Skin epidermis (tissue), 12 donors: Measurements from ENCODE around the gene NTN4.

Experiments used
- H3K27ac ChIP-seq, 21 experiments: fragments of 200-600 bp; sonication (generic) in 11 of 21; one replicate each; pipeline ENCODE4 v1.5.0; 2020; ENCODE audit warnings: mild to moderate bottlenecking in 3 of 21, inconsistent platforms in 2 of 21, moderate library complexity in 2 of 21
- H3K4me3 ChIP-seq, 7 experiments: fragments of 200-600 bp; sonication (generic) in 2 of 7; one replicate each; pipeline ENCODE4 v1.5.0; 2020; ENCODE audit warnings: inconsistent platforms in 2 of 7, mild to moderate bottlenecking in 2 of 7, moderate library complexity in 1 of 7

NTN4 gene

GRCh38 chr12:95720146-95720545, 70.4 kb downstream of the NTN4 start:
- no peak overlapping the region for H3K4me3 ChIP-seq
- peak overlapping the region in 2 of 21 experiments; percentile 5 to 25 for H3K27ac ChIP-seq

GRCh38 chr12:95718772-95719171, 71.8 kb downstream of the NTN4 start:
- H3K27ac ChIP-seq = no peak overlapping the region
- no peak overlapping the region for H3K4me3 ChIP-seq

- Histone ChIP-seq H3K4me3 (no peak overlapping the region), H3K27ac (peak overlapping the region in 1 of 21 experiments; percentile 56)
These were observed 72.5 kb downstream of the NTN4 start for GRCh38 chr12:95718006-95718431.

GRCh38 chr12:95717316-95717928, 73.1 kb downstream of the NTN4 start:
- Histone ChIP-seq H3K27ac (peak overlapping the region in 1 of 21 experiments; percentile 56), H3K4me3 (no peak overlapping the region)

- Histone ChIP-seq H3K27ac (no peak overlapping the region), H3K4me3 (no peak overlapping the region)
These were observed 75.4 kb downstream of the NTN4 start for GRCh38 chr12:95715177-95715576.

- H3K4me3 ChIP-seq = no peak overlapping the region
- no peak overlapping the region for H3K27ac ChIP-seq
These were observed 78.3 kb downstream of the NTN4 start for GRCh38 chr12:95712269-95712668.

GRCh38 chr12:95710386-95710785, 80.2 kb downstream of the NTN4 start:
- H3K27ac ChIP-seq = no peak overlapping the region
- no peak overlapping the region for H3K4me3 ChIP-seq

- H3K4me3 ChIP-seq = no peak overlapping the region
- H3K27ac ChIP-seq = no peak overlapping the region
These were observed 81.4 kb downstream of the NTN4 start for GRCh38 chr12:95709152-95709551.

GRCh38 chr12:95705143-95705542, 85.4 kb downstream of the NTN4 start:
- Histone ChIP-seq H3K4me3 (no peak overlapping the region), H3K27ac (no peak overlapping the region)

GRCh38 chr12:95703986-95704385, 86.6 kb downstream of the NTN4 start:
- Histone ChIP-seq H3K27ac (no peak overlapping the region), H3K4me3 (no peak overlapping the region)

- no peak overlapping the region for H3K4me3 ChIP-seq
- no peak overlapping the region for H3K27ac ChIP-seq
These were observed 88.7 kb downstream of the NTN4 start for GRCh38 chr12:95701722-95702418.

- Histone ChIP-seq H3K4me3 (no peak overlapping the region), H3K27ac (no peak overlapping the region)
These were observed 89.3 kb downstream of the NTN4 start for GRCh38 chr12:95701275-95701674.

GRCh38 chr12:95700316-95700785, 90.2 kb downstream of the NTN4 start:
- Histone ChIP-seq H3K27ac (no peak overlapping the region), H3K4me3 (no peak overlapping the region)

GRCh38 chr12:95699579-95699978, 91.0 kb downstream of the NTN4 start:
- Histone ChIP-seq H3K27ac (no peak overlapping the region), H3K4me3 (no peak overlapping the region)

GRCh38 chr12:95694136-95694535, 96.4 kb downstream of the NTN4 start:
- no peak overlapping the region for H3K27ac ChIP-seq

GRCh38 chr12:95693689-95694088, 96.9 kb downstream of the NTN4 start:
- Histone ChIP-seq H3K4me3 (no peak overlapping the region), H3K27ac (no peak overlapping the region)

More at GRCh38 chr12:95694136-95694535, 96.4 kb downstream of the NTN4 start:
- no peak overlapping the region for H3K4me3 ChIP-seq

- H3K4me3 ChIP-seq = no peak overlapping the region
These were observed 99.5 kb downstream of the NTN4 start for GRCh38 chr12:95690861-95691635.

GRCh38 chr12:95687937-95688336, 102.6 kb downstream of the NTN4 start:
- H3K4me3 ChIP-seq = no peak overlapping the region

More at GRCh38 chr12:95690861-95691635, 99.5 kb downstream of the NTN4 start:
- no peak overlapping the region for H3K27ac ChIP-seq

GRCh38 chr12:95683418-95683817, 107.1 kb downstream of the NTN4 start:
- H3K27ac ChIP-seq = no peak overlapping the region
- H3K4me3 ChIP-seq = no peak overlapping the region

More at GRCh38 chr12:95687937-95688336, 102.6 kb downstream of the NTN4 start:
- H3K27ac ChIP-seq = no peak overlapping the region

- Histone ChIP-seq H3K4me3 (no peak overlapping the region), H3K27ac (no peak overlapping the region)
These were observed 109.3 kb downstream of the NTN4 start for GRCh38 chr12:95681210-95681765.
